Neural cell (in vitro differentiated cells): ENCODE results near the gene TEKT2.

Source experiments
- EZH2 ChIP-seq: fragments of 200-600, 300-800 bp; shearing (Covaris generic), sonication (generic); IDR thresholded peaks from 2 replicates; pipeline ENCODE4 v1.6.1; 2014; ENCODE audit warnings: antibody characterized with exemption, low read length, borderline replicate concordance, mild to moderate bottlenecking; ENCODE audit not compliant: insufficient read depth, poor library complexity, severe bottlenecking
- MXI1 ChIP-seq: fragments of 450-650 bp; conservative IDR thresholded peaks from 2 replicates; pipeline ENCODE4 v1.6.1; 2014; ENCODE audit warnings: antibody characterized with exemption, mild to moderate bottlenecking; ENCODE audit not compliant: poor library complexity, severe bottlenecking
- POLR2AphosphoS5 ChIP-seq: IDR thresholded peaks from 2 replicates; pipeline ENCODE4 v1.6.1; 2012
- RAD21 ChIP-seq: fragments of 450-650 bp; conservative IDR thresholded peaks from 2 replicates; pipeline ENCODE4 v1.6.1; 2014; ENCODE audit warnings: antibody characterized with exemption, mild to moderate bottlenecking, moderate library complexity
- TF ChIP-seq, protein P1 (sequence below): fragments of 450-650 bp; IDR thresholded peaks from 2 replicates; pipeline ENCODE4 v1.5.1; 2014; ENCODE audit warnings: antibody characterized with exemption, mild to moderate bottlenecking, moderate library complexity; ENCODE audit not compliant: poor library complexity, severe bottlenecking

DNA sequence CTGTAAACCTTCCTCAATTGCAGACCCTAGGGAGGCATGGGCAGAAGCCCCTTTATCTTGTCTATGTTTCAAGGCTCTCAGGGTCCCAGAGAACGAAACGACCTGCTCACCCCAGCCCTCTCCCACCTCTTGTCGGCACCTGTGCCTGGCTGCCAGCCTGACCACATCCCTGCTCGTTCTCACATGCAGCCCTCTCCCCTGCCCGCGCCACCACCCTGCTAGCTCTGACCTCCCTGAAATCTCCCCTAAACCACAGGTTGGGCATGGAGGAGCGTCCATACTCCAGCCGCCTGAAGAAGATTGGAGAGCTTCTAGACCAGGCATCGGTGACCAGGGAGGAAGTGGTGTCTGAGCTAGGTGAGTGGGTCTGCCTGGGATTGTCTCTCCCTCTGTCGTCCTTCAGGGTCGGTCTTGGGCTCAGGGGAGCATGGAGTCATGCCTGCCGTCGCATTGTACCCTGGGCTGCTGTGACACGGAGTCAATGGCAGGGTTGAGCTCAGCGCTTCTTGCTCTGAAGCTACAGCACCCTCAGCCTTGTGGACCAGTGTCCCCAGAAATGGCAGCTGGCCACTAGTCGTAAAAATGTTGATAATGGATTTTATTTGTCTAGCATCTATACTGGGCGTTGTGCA, 8.4 kb downstream of the TEKT2 start:
- TF ChIP-seq RAD21 (no peak), POLR2AphosphoS5 (no peak), EZH2 (no peak), MXI1 (no peak)
- TF ChIP-seq, protein P1, sequence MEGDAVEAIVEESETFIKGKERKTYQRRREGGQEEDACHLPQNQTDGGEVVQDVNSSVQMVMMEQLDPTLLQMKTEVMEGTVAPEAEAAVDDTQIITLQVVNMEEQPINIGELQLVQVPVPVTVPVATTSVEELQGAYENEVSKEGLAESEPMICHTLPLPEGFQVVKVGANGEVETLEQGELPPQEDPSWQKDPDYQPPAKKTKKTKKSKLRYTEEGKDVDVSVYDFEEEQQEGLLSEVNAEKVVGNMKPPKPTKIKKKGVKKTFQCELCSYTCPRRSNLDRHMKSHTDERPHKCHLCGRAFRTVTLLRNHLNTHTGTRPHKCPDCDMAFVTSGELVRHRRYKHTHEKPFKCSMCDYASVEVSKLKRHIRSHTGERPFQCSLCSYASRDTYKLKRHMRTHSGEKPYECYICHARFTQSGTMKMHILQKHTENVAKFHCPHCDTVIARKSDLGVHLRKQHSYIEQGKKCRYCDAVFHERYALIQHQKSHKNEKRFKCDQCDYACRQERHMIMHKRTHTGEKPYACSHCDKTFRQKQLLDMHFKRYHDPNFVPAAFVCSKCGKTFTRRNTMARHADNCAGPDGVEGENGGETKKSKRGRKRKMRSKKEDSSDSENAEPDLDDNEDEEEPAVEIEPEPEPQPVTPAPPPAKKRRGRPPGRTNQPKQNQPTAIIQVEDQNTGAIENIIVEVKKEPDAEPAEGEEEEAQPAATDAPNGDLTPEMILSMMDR: no peak
